Epithelial cell of proximal tubule (primary cell): Measurements from ENCODE around the gene MBTPS1. TPM values are rescaled to one million over a fixed set of nuclear protein-coding genes. Genes with fewer than 3 reads are reported as not detected.

Experiments used
- DNase-seq: peaks from one replicate; pipeline ENCODE4 v3.0.0-alpha.2; 2011; ENCODE audit warnings: low read depth
- H3K4me3 ChIP-seq: 2 replicates; pipeline ENCODE4 v1.5.1; 2011; ENCODE audit warnings: low read depth, mild to moderate bottlenecking, low read length
- CTCF ChIP-seq: conservative IDR thresholded peaks from 2 replicates; pipeline ENCODE4 v1.5.1; 2012; ENCODE audit warnings: low read depth, mild to moderate bottlenecking, low read length
- total RNA-seq: library from RNA; depleted of rRNA; stranded (reverse); fragments of >200 nt; gene quantifications from 2 replicates; pipeline ENCODE4 v1.2.3, GENCODE V29; 2015

Gene MBTPS1
- total RNA-seq, 1 donor from 2014 or later = 76.3 TPM

DNA sequence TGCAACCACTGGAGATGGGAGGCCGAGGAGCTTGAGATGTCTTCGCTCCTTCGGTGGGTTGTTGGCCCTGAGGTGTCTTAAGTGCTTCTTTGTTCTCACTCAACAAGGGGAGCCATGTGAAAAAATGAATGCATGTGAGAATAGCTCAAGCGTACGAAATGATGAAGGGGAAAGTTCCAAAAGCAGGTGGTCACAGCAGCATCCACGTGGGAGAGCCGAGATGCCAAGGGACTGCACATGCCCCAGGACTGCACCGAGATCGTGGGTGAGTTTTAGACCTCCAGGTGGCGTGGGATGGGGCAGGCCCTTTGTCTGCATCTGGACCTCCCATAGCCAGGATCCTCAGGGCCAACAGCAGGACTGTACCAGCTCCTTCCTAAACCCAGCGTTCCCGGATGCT lies 82.2 kb downstream of the MBTPS1 start:
- DNase-seq = no peak
- TF ChIP-seq CTCF = no peak
- no peak overlapping the region for H3K4me3 ChIP-seq

DNA sequence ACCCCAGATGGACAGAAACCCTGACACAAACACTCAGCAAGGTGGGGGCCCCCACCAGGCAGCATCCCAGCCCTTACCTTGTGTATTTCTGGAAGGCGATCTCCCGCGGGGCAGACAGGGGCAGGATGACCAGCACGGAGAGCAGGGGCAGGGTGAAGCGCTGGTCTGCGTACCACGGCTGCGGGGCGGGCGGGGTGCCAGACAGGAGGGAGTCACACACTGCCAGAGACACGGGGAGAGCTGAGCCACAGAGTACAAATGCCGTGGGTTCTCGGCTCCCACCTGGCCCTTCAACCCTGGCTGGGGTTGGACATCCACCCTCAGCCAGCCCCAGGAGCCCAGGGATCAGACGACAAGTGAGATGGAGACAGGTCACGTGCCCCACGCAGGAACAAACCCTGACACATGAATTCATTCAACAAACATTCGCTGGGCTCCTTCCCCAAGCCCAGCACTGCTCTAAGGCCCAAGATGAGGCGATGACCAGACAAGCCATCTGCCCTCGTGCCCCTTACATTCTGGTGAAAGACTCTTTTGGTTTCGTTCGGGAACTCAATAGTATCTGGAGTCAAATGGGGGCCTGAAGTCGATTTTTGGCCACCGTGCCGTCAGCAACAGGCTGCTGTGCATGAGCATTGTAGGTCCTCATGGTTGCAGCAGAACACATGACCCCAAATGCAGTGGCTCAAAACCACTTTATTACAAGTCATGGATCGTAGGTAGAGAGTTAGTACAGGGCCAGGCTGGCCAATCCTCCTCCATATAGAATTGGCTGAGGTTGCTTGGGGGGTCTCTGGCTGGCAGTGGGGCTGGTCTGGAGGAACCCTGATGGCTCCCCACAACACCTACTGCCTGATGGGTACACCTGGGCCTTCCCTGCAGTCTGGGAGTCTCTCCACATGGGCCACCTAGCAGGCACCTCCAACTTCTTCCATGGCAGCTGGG lies 83.2 kb downstream of the MBTPS1 start:
- no peak overlapping the region for H3K4me3 ChIP-seq
- DNase-seq = no peak
- TF ChIP-seq CTCF = no peak

- H3K4me3 ChIP-seq = no peak overlapping the region
- no peak for DNase-seq
- no peak for TF ChIP-seq CTCF
Measured at GRCh38 chr16:84032458-84033178, 84.1 kb downstream of the MBTPS1 start.

DNA sequence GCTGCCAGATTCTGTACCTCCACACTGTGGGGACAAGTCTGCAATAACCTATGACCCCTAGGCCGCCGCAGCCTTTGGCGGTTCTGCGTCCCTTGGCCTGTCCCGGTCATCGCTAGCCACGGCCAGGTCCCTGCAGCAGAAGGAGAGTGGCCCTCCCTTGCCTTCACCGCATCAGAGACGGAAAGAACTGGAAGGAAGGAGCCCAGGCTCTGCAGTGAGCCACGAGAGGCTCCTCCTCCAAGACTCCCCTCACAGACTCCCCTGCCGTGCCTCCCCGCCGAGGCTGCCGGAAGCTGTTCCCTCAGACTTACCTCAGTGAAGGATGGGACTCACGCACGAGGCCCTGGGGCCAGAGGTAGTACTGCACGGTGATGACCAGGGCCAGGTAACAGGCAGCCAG lies 85.2 kb downstream of the MBTPS1 start:
- TF ChIP-seq CTCF = no peak
- no peak overlapping the region for H3K4me3 ChIP-seq
- DNase-seq = no peak

DNA sequence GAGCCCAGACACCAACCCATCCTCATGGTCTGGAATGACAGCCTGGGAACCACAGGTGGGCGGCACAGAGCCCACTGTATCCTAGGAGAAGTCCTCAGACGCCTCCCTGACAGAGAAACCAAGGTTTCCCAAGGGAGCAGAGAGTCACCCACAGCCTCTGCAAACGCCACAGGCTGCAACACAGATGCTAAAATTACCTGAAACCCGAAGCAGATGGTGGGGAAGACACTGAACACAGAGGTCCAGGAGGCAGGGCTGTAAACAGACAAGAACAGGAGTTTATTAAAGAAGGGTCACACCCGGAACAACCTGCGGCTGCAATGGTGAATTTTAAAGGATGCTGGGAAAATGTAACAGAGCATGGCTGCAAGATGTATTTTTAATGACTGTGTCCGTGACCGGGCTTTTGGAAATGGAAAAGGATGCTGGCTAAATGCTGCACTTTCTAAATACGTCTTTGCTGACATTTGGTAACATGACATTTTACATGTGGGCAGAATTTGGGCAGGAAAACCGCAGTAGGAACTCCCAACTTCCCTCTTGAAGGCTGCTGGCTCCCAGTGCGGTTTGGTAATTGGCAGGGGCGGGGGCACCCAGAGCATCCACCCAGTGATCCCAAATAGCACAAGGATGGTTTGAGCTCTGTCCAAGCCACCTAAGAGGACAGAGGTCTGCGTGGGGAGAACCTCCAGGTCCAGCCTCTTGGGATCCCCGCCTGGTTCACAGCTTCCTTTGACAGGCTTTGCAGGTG lies 87.3 kb downstream of the MBTPS1 start:
- no peak overlapping the region for H3K4me3 ChIP-seq
- DNase-seq = no peak
- no peak for TF ChIP-seq CTCF

- DNase-seq = no peak
- TF ChIP-seq CTCF = no peak
- H3K4me3 ChIP-seq = no peak overlapping the region
Measured at GRCh38 chr16:84027625-84028024, 89.1 kb downstream of the MBTPS1 start.
